Testis (tissue), 3 donors: ENCODE measurements around the gene ZNF627. TPM values are rescaled to one million over a fixed set of nuclear protein-coding genes. Genes with fewer than 3 reads are reported as not detected.
"Not testable (repeated sequence)": the region's sequence is repeated elsewhere in the genome, so short reads cannot be mapped to it uniquely, and the experiment has no call there.

Experiments used
- DNase-seq: peaks from one replicate; pipeline ENCODE4 v3.0.0-alpha.2; 2019
- H3K27ac ChIP-seq, 2 donors: fragments of 200-600 bp; sonication (generic); one replicate each; pipeline ENCODE4 v1.5.1; 2019
- H3K27me3 ChIP-seq: fragments of 200-600 bp; sonication (generic); one replicate; pipeline ENCODE4 v1.5.1; 2019
- H3K36me3 ChIP-seq: fragments of 200-600 bp; sonication (generic); one replicate; pipeline ENCODE4 v1.5.1; 2017; ENCODE audit warnings: low read depth; ENCODE audit errors: missing control alignments
- H3K4me1 ChIP-seq: fragments of 200-600 bp; sonication (generic); one replicate; pipeline ENCODE4 v1.5.1; 2019
- H3K4me3 ChIP-seq, 2 donors: fragments of 200-600 bp; sonication (generic); one replicate each; pipeline ENCODE4 v1.5.1; 2017 to 2019
- H3K9me3 ChIP-seq: fragments of 200-600 bp; sonication (generic); one replicate; pipeline ENCODE4 v1.5.1; 2017
- POLR2A ChIP-seq: fragments of 450-650 bp; IDR thresholded peaks from one replicate; pipeline ENCODE4 v1.6.1; 2017; ENCODE audit warnings: antibody characterized with exemption, mild to moderate bottlenecking, moderate library complexity
- WGBS, 2 donors: methylation state at CpG; one replicate each; pipeline ENCODE4 v1.1.5; 2018; 5-methylcytosine and 5-hydroxymethylcytosine counted together
- intact Hi-C: fragments of 100-400 bp; cut with DNase I; formaldehyde crosslinking; loops from one replicate; pipeline ENCODE4 v1.15.1; 2023; ENCODE audit warnings: low total_unique reads
- polyA plus RNA-seq: library from polyadenylated mRNA; stranded (reverse); fragments of 350-450 nt; fragmentation: Illumina TruSeq; extraction: RNeasy Lipid Tissue Mini Kit (QIAGEN cat#74804); gene quantifications from one replicate; pipeline ENCODE4 v1.2.3, GENCODE V29; 2014; ENCODE audit warnings: low read depth, low replicate concordance; ENCODE audit not compliant: insufficient read depth
- total RNA-seq, 2 donors: library from RNA; depleted of rRNA; stranded (reverse); fragments of >200 nt; gene quantifications; one replicate each; pipeline ENCODE4 v1.2.3, GENCODE V29; 2016
- TF ChIP-seq, protein P1 (sequence below), 3 experiments: fragments of 450-650 bp in 2 of 3; fragments of 200-600 bp in 1 of 3; sonication (generic) in 1 of 3; IDR thresholded peaks; one replicate each; pipeline ENCODE4 v1.5.1; 2016 to 2019; ENCODE audit warnings: antibody characterized with exemption in 3 of 3, mild to moderate bottlenecking in 2 of 3, moderate library complexity in 1 of 3

ZNF627 gene
- total and polyA plus RNA-seq, 3 donors from 2014 or later, result 15.5 to 17.2 (median 16.7) TPM

DNA sequence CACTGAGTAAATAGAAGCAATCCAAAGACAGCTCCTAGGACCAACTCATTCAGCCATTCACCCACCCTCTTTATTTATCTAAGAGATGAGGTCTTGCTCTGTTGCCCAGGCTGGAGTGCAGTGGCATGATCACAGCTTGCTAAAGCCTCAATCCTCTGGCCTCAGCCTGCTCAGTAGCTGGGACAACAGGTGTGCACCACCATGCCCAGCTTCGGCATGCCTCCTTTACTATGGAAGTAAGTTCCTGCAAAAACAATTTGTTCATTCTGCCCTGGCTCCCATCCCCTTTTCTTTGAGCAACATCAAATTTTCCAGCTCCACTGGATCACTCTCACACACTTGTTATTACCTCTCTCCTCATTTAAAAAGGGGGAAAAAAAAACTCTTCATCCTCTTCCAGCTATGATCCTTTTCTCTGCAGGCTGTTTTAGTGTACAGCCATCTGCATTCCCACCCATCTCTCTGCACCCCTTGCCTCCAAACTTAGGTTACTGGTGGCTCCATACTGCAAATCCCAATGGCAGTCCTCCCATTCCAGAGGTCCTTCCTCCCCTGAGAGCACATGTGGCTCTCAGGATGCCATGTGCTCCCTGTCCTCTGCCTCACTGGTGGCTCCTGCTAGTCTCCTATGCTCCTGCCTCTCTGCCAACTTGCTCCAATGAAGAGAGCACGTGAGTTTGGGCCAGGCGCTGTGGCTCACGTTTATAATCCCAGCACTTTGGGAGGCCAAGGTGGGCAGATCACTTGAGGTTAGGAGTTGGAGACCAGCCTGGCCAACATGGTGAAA is 40.5 kb upstream of the ZNF627 start:
- Histone ChIP-seq H3K27me3 (no peaks in the 10 kb centered on the region), H3K9me3 (no peaks in the 10 kb centered on the region), H3K36me3 (no peaks in the 10 kb centered on the region), H3K4me3 (no peak overlapping the region), H3K27ac (no peak overlapping the region), H3K4me1 (peaks cover 18% of the 10 kb centered on the region)
- WGBS, 2 donors, result 70 to 83% methylated on average over 4 of the region's 4 CpGs
- no peak for DNase-seq
- TF ChIP-seq, protein P1, sequence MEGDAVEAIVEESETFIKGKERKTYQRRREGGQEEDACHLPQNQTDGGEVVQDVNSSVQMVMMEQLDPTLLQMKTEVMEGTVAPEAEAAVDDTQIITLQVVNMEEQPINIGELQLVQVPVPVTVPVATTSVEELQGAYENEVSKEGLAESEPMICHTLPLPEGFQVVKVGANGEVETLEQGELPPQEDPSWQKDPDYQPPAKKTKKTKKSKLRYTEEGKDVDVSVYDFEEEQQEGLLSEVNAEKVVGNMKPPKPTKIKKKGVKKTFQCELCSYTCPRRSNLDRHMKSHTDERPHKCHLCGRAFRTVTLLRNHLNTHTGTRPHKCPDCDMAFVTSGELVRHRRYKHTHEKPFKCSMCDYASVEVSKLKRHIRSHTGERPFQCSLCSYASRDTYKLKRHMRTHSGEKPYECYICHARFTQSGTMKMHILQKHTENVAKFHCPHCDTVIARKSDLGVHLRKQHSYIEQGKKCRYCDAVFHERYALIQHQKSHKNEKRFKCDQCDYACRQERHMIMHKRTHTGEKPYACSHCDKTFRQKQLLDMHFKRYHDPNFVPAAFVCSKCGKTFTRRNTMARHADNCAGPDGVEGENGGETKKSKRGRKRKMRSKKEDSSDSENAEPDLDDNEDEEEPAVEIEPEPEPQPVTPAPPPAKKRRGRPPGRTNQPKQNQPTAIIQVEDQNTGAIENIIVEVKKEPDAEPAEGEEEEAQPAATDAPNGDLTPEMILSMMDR (IDR thresholded peaks at IDR 0.05), result no peak
- TF ChIP-seq POLR2A, result no peak
- intact Hi-C loops, result no loop called here

DNA sequence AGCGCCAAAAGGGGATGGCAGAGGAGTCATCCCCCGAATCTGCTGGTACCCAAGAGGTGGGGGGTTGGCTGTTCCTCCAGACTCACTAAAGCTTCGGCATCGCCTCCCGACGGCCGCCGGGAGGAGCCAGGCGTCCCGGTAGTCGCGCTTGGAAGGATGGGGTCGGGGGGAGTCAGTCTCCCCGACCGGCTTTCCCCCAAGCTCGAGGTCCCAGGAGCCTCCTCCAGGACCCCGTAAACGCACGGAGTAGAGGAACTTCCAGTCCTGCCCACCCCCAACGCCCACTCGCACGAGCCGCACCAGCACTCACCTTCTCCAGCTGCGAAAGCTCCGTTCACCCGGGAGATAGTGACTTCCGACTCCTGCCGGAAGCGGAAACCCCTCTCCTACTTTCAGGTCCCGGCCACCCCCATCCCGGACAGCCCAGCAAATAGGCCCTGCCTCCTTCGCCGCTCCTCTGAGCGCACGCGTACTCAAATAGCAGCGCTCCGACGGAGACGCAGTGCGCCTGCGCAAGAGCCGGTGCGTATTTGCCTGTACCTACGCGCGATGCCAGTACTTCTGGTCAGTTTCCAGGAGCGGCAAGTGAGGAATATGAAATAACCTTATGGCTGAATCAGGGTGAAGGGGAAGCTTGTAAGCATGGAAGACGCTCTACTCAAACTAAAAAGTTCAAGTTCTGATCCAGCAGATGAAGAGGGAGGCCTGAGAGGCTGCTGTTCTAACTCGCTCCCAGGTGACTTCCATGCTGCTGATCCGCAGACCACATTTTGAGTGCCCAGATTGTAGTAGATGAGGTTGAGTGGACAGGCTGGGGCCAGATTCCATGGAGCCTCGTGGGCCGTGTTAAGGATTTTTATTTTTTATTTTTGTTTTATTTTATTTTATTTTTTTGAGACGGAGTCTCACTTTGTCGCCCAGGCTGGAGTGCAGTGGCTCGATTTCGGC is 38.1 kb upstream of the ZNF627 start, which contains the start of gene ELOF1:
ELOF1 (minus strand) TSS at position 350 of the 948 bp plus-strand sequence. CDS start 4,883 bp downstream, outside the sequence.
- H3K27ac ChIP-seq, result peak within 1 kb of the TSS in 1 of 2 donors; percentile 46
- intact Hi-C loops, result no loop called here

DNA sequence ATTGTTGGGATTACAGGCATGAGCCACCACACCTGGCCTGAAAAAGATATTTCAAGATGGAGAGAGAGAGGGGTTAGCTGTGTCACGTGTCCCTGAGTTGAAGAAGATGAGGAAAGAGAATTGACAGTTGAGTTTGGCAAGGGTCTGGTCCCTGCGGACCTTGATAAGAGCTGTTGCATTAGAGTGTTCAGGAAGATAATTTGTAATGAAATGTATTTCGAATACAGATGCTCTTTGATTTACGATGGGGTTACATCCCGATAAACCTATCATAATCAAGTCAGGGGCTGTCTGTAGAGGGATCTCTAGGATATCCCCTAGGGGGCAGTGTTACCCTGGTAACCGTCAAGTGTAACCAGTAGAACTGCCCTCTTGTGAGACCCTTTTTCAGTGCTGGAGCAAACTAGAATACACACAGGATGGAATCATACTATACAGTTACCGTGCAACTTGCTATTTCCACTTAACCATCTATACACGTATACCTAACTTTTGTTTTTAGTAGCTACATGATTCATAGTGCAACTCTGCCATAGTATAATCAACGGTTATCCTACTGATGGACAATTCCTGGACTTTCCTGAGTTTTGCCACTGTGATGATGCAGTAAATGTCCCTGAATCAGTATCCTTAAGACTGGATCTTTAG is 36.8 kb upstream of the ZNF627 start:
- WGBS, 2 donors, result 17 to 18% methylated on average over 9 of the region's 9 CpGs
- no peak overlapping the region for H3K27ac ChIP-seq
- no peak overlapping the region for H3K4me3 ChIP-seq
- DNase-seq, result peak; percentile 56
- intact Hi-C loops, result no loop called here
- no peak for TF ChIP-seq POLR2A
- TF ChIP-seq, protein P1 (IDR thresholded peaks at IDR 0.05), result peak; percentile 28 to 54 (median 45)
- no peaks in the 10 kb centered on the region for H3K36me3 ChIP-seq
- H3K27me3 ChIP-seq, result no peaks in the 10 kb centered on the region
- peaks cover 18% of the 10 kb centered on the region for H3K4me1 ChIP-seq
- no peaks in the 10 kb centered on the region for H3K9me3 ChIP-seq

More for the DNA sequence above, 38.1 kb upstream of the ZNF627 start, which contains the start of gene ELOF1:
- Histone ChIP-seq H3K9me3 (no peaks in the 10 kb centered on the region), H3K4me1 (peaks cover 18% of the 10 kb centered on the region), H3K4me3 (peak within 1 kb of the TSS; percentile 70 to 91), H3K27me3 (no peaks in the 10 kb centered on the region), H3K36me3 (no peaks in the 10 kb centered on the region)
- TF ChIP-seq, protein P1 (IDR thresholded peaks at IDR 0.05), result no peak
- no peak for TF ChIP-seq POLR2A
- WGBS, 2 donors, result 3 to 4% methylated on average over 37 to 56 of the region's 57 CpGs
- peak; percentile 99 for DNase-seq

DNA sequence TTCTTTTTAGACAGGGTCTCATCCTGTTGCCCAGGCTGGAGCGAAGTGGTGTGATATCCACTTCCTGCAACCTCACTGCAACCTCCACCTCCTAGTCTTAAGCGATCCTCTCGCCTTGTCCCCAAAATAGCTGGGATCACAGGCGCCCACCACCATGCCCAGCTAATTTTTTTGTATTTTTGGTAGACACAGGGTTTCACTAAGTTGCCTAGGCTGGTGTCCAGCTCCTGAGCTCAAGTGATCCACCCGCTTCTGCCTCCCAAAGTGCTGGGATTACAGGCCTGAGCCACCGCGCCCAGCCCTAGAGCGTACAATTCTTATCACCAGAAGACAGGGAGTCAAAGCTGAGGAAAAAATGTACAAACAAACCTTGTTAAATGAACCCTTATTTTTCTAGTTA is 33.8 kb upstream of the ZNF627 start:
- H3K4me1 ChIP-seq, result peaks cover 7% of the 10 kb centered on the region
- H3K27ac ChIP-seq, result no peak overlapping the region
- DNase-seq, result no peak
- H3K27me3 ChIP-seq, result no peaks in the 10 kb centered on the region
- H3K9me3 ChIP-seq, result no peaks in the 10 kb centered on the region
- no peak overlapping the region for H3K4me3 ChIP-seq
- intact Hi-C loops, result no loop called here
- H3K36me3 ChIP-seq, result no peaks in the 10 kb centered on the region
- WGBS, 2 donors, result 85% methylated on average over 8 of the region's 8 CpGs
- no peak for TF ChIP-seq POLR2A
- TF ChIP-seq, protein P1 (IDR thresholded peaks at IDR 0.05), result no peak

- intact Hi-C loops, H3K27ac ChIP-seq, H3K9me3 ChIP-seq, H3K27me3 ChIP-seq, H3K4me1 ChIP-seq, DNase-seq, H3K4me3 ChIP-seq, H3K36me3 ChIP-seq: not testable (repeated sequence)
- WGBS, 2 donors, result 89 to 97% methylated on average over 6 of the region's 6 CpGs
These were observed 33.0 kb upstream of the ZNF627 start for GRCh38 chr19:11564082-11564807.

DNA sequence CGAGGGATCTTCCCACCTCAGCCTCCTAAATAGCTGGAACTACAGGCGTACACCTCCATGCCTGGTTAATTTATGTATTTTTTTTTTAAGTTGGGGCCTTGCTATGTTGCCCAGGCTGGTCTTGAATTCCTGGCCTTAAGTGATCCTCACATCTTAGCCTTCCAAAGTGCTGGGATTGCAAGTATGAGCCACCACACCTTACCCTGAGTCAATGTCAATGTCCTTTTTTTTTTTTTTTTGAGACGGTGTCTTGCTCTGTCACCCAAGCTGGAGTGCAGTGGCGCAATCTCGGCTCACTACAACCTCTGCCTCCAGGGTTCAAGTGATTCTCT is 31.7 kb upstream of the ZNF627 start:
- H3K36me3 ChIP-seq, DNase-seq, H3K27ac ChIP-seq, H3K27me3 ChIP-seq, intact Hi-C loops, H3K4me1 ChIP-seq, H3K4me3 ChIP-seq, H3K9me3 ChIP-seq: not testable (repeated sequence)
- WGBS, 2 donors, result 80 to 89% methylated on average over 5 of the region's 5 CpGs
